GM06990 (cell line): Measurements from ENCODE around the gene MAPKAPK2.

ENCODE experiments used
- DNase-seq: peaks from one replicate; pipeline ENCODE4 v3.0.0-alpha.2; 2011; ENCODE audit not compliant: insufficient read length; ENCODE audit errors: extremely low read depth
- H3K27me3 ChIP-seq: replicated peaks from 2 replicates; pipeline ENCODE4 v1.6.0; 2011; ENCODE audit warnings: low read length; ENCODE audit not compliant: control insufficient read depth, insufficient read depth
- H3K36me3 ChIP-seq: 2 replicates; pipeline ENCODE4 v1.5.1; 2011; ENCODE audit warnings: low read length; ENCODE audit not compliant: control insufficient read depth, insufficient read depth
- H3K4me3 ChIP-seq: replicated peaks from 2 replicates; pipeline ENCODE4 v1.5.1; 2011; ENCODE audit warnings: low read depth, mild to moderate bottlenecking, control low read depth, low read length
- TF ChIP-seq, protein P1 (sequence below): IDR thresholded peaks from 2 replicates; pipeline ENCODE4 v1.5.1; 2011; ENCODE audit warnings: low read length, control low read depth, mild to moderate bottlenecking, inconsistent platforms; ENCODE audit not compliant: insufficient read depth, poor library complexity, severe bottlenecking

Gene MAPKAPK2

GRCh38 chr1:206674236-206674635 lies 10.5 kb upstream of the MAPKAPK2 start:
- TF ChIP-seq, protein P1, sequence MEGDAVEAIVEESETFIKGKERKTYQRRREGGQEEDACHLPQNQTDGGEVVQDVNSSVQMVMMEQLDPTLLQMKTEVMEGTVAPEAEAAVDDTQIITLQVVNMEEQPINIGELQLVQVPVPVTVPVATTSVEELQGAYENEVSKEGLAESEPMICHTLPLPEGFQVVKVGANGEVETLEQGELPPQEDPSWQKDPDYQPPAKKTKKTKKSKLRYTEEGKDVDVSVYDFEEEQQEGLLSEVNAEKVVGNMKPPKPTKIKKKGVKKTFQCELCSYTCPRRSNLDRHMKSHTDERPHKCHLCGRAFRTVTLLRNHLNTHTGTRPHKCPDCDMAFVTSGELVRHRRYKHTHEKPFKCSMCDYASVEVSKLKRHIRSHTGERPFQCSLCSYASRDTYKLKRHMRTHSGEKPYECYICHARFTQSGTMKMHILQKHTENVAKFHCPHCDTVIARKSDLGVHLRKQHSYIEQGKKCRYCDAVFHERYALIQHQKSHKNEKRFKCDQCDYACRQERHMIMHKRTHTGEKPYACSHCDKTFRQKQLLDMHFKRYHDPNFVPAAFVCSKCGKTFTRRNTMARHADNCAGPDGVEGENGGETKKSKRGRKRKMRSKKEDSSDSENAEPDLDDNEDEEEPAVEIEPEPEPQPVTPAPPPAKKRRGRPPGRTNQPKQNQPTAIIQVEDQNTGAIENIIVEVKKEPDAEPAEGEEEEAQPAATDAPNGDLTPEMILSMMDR, result no peak
- no peaks in the 10 kb centered on the region for H3K27me3 ChIP-seq
- no peak for DNase-seq
- no peak overlapping the region for H3K4me3 ChIP-seq
- H3K36me3 ChIP-seq, result no peaks in the 10 kb centered on the region

DNA sequence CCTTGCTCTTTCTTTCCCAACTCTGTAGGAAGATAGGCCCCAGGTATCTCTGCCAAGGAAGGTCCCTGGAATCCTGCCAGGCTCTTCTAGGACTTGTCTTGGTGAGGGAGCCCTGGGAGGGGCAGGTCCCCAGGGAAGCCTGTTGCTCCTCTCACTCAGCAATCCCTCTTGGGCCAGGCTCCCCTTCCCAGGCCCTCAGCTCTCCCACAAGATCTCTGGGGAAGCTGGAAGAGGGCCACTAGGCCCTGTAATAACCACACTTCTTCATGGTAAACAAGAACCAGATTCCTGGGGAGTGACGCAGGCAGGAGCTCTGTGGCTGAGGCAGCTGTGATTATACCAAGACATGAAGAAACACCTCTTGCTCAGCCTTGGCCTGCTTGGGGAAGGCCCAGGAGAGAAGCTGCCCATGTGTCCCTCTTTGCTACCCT lies 9.9 kb upstream of the MAPKAPK2 start:
- Histone ChIP-seq H3K4me3 (no peak overlapping the region), H3K27me3 (no peaks in the 10 kb centered on the region), H3K36me3 (no peaks in the 10 kb centered on the region)
- TF ChIP-seq, protein P1, result no peak
- no peak for DNase-seq

DNA sequence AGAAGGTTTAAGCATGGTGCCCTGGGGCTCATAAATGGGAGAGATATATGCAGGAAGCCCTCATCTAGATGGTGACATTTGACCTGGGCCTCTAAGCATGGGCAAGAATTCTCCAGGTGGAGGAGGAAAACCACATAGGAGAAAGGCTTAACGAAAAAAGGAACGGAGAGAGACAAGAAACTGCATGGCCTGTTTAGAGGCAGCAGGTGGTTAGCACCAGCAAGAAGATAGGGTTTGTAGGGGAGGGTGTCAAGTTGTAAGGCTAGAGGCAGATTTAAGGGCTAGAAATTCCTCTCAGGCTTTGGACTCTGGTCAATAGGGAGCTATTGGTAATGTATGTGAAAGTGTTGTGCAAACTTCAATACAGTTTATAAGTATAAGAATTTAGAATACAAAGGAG lies 8.2 kb upstream of the MAPKAPK2 start:
- Histone ChIP-seq H3K27me3 (no peaks in the 10 kb centered on the region), H3K36me3 (no peaks in the 10 kb centered on the region), H3K4me3 (no peak overlapping the region)
- no peak for DNase-seq
- TF ChIP-seq, protein P1, result no peak

- H3K36me3 ChIP-seq, result no peaks in the 10 kb centered on the region
- H3K27me3 ChIP-seq, result no peaks in the 10 kb centered on the region
- TF ChIP-seq, protein P1, result no peak
- peak; percentile 67 for DNase-seq
- H3K4me3 ChIP-seq, result no peak overlapping the region
Observed at GRCh38 chr1:206678490-206678889, 6.2 kb upstream of the MAPKAPK2 start.

- TF ChIP-seq, protein P1, result no peak
- DNase-seq, result peak; percentile 81
- Histone ChIP-seq H3K36me3 (no peaks in the 10 kb centered on the region), H3K4me3 (0 out of 2 replicates have a peak overlapping the region, but pooled peaks have one; percentile 4), H3K27me3 (no peaks in the 10 kb centered on the region)
Observed at GRCh38 chr1:206679738-206680211, 4.9 kb upstream of the MAPKAPK2 start.

GRCh38 chr1:206680279-206680678 lies 4.4 kb upstream of the MAPKAPK2 start:
- Histone ChIP-seq H3K36me3 (no peaks in the 10 kb centered on the region), H3K27me3 (no peaks in the 10 kb centered on the region), H3K4me3 (no peak overlapping the region)
- TF ChIP-seq, protein P1, result no peak
- DNase-seq, result no peak
